Activated T-cell treated with anti-CD3 and anti-CD28 coated beads for 1 hour (primary cell): ENCODE measurements around the gene AHCY.
A peak's percentile ranks its signal among the peaks of the same experiment; 100 is the strongest.
"Not testable (repeated sequence)": the region's sequence is repeated elsewhere in the genome, so short reads cannot be mapped to it uniquely, and the experiment has no call there.

Experiments used
- DNase-seq: peaks from one replicate; pipeline ENCODE4 v3.0.0-alpha.2; 2020; ENCODE audit warnings: low read depth

Gene AHCY

GRCh38 chr20:34302723-34303533 lies at the start of gene AHCY:
AHCY (minus strand) TSS chr20:34303355; CDS start chr20:34303270, 85 bp downstream.
- DNase-seq: peak; percentile 83

- DNase-seq: no peak
These were observed 46.9 kb upstream of the AHCY start for GRCh38 chr20:34350095-34350494.

GRCh38 chr20:34347571-34347970 lies 44.4 kb upstream of the AHCY start:
- DNase-seq: no peak

GRCh38 chr20:34346533-34346865 lies 43.3 kb upstream of the AHCY start:
- DNase-seq: not testable (repeated sequence)

- DNase-seq: not testable (repeated sequence)
These were observed 42.8 kb upstream of the AHCY start for GRCh38 chr20:34345839-34346532.

GRCh38 chr20:34345402-34345736 lies 42.2 kb upstream of the AHCY start:
- DNase-seq: no peak

- no peak for DNase-seq
These were observed 41.1 kb upstream of the AHCY start for GRCh38 chr20:34344238-34344637.

- DNase-seq: no peak
These were observed 40.5 kb upstream of the AHCY start for GRCh38 chr20:34343458-34344211.

- not testable (repeated sequence) for DNase-seq
These were observed 38.0 kb upstream of the AHCY start for GRCh38 chr20:34341199-34341598.

GRCh38 chr20:34340726-34341125 lies 37.6 kb upstream of the AHCY start:
- DNase-seq: not testable (repeated sequence)

- no peak for DNase-seq
These were observed 35.0 kb upstream of the AHCY start for GRCh38 chr20:34337982-34338726.

GRCh38 chr20:34337544-34337943 lies 34.4 kb upstream of the AHCY start:
- no peak for DNase-seq

GRCh38 chr20:34334654-34335407 lies 31.7 kb upstream of the AHCY start:
- no peak for DNase-seq

- no peak for DNase-seq
These were observed 30.6 kb upstream of the AHCY start for GRCh38 chr20:34333786-34334185.

- DNase-seq: no peak
These were observed 29.2 kb upstream of the AHCY start for GRCh38 chr20:34332262-34332920.

GRCh38 chr20:34331838-34332237 lies 28.7 kb upstream of the AHCY start:
- DNase-seq: no peak

- not testable (repeated sequence) for DNase-seq
These were observed 27.8 kb upstream of the AHCY start for GRCh38 chr20:34330861-34331544.

GRCh38 chr20:34328928-34329677 lies 25.9 kb upstream of the AHCY start:
- no peak for DNase-seq

GRCh38 chr20:34328207-34328606 lies 25.1 kb upstream of the AHCY start:
- DNase-seq: not testable (repeated sequence)

- no peak for DNase-seq
These were observed 21.4 kb upstream of the AHCY start for GRCh38 chr20:34324541-34324940.
